NT2/D1 (cell line): ENCODE measurements around the gene NSRP1.

Experiments
- DNase-seq: peaks from one replicate; pipeline ENCODE4 v3.0.0-alpha.2; 2011; ENCODE audit warnings: low read depth, low spot score
- H3K27me3 ChIP-seq: 2 replicates; pipeline ENCODE4 v1.6.0; 2011; ENCODE audit warnings: mild to moderate bottlenecking; ENCODE audit not compliant: insufficient read length, insufficient read depth
- H3K36me3 ChIP-seq: 2 replicates; pipeline ENCODE4 v1.6.1; 2011; ENCODE audit warnings: mild to moderate bottlenecking, low read length, mixed read lengths; ENCODE audit not compliant: insufficient read depth, insufficient read length
- H3K4me1 ChIP-seq: 2 replicates; pipeline ENCODE4 v1.5.1; 2011; ENCODE audit not compliant: insufficient read depth, insufficient read length
- H3K4me3 ChIP-seq: 2 replicates; pipeline ENCODE4 v1.5.1; 2011; ENCODE audit warnings: low read depth; ENCODE audit not compliant: insufficient read length
- H3K9ac ChIP-seq: 2 replicates; pipeline ENCODE4 v1.6.0; 2011; ENCODE audit warnings: low read depth; ENCODE audit not compliant: insufficient read length
- H3K9me3 ChIP-seq: 2 replicates; pipeline ENCODE4 v1.5.1; 2011; ENCODE audit warnings: mild to moderate bottlenecking, low read length; ENCODE audit not compliant: insufficient read depth
- SUZ12 ChIP-seq: IDR thresholded peaks from 2 replicates; pipeline ENCODE4 v1.6.1; 2011; ENCODE audit not compliant: insufficient read length, insufficient read depth; ENCODE audit errors: extremely low read depth
- YY1 ChIP-seq: IDR thresholded peaks from 2 replicates; pipeline ENCODE4 v1.6.1; 2011; ENCODE audit not compliant: insufficient read length, insufficient read depth
- ZNF274 ChIP-seq: IDR thresholded peaks from 2 replicates; pipeline ENCODE4 v1.6.1; 2011; ENCODE audit warnings: mild to moderate bottlenecking, low read depth, low read length

NSRP1 gene

GRCh38 chr17:30222251-30222650 is 105.6 kb downstream of the NSRP1 start:
- no peak overlapping the region for H3K4me3 ChIP-seq
- H3K27me3 ChIP-seq: no peaks in the 10 kb centered on the region
- no peaks in the 10 kb centered on the region for H3K36me3 ChIP-seq
- H3K4me1 ChIP-seq: peaks cover 6% of the 10 kb centered on the region
- DNase-seq: no peak
- H3K9ac ChIP-seq: no peak overlapping the region
- H3K9me3 ChIP-seq: no peaks in the 10 kb centered on the region
- TF ChIP-seq ZNF274: no peak
- TF ChIP-seq YY1: no peak
- no peak for TF ChIP-seq SUZ12

GRCh38 chr17:30222721-30223175 is 106.1 kb downstream of the NSRP1 start:
- Histone ChIP-seq H3K9ac (no peak overlapping the region), H3K4me1 (peaks cover 6% of the 10 kb centered on the region), H3K9me3 (no peaks in the 10 kb centered on the region), H3K4me3 (no peak overlapping the region), H3K27me3 (no peaks in the 10 kb centered on the region), H3K36me3 (no peaks in the 10 kb centered on the region)
- no peak for DNase-seq
- TF ChIP-seq YY1 (no peak), ZNF274 (no peak), SUZ12 (no peak)

- no peaks in the 10 kb centered on the region for H3K9me3 ChIP-seq
- no peak for DNase-seq
- H3K4me1 ChIP-seq: peaks cover 6% of the 10 kb centered on the region
- TF ChIP-seq ZNF274: no peak
- no peak for TF ChIP-seq SUZ12
- TF ChIP-seq YY1: no peak
- H3K36me3 ChIP-seq: no peaks in the 10 kb centered on the region
- no peak overlapping the region for H3K9ac ChIP-seq
- no peak overlapping the region for H3K4me3 ChIP-seq
- H3K27me3 ChIP-seq: no peaks in the 10 kb centered on the region
Measured at GRCh38 chr17:30224419-30224960, 107.9 kb downstream of the NSRP1 start.

- no peaks in the 10 kb centered on the region for H3K36me3 ChIP-seq
- TF ChIP-seq SUZ12: no peak
- TF ChIP-seq ZNF274: no peak
- no peak for TF ChIP-seq YY1
- no peak overlapping the region for H3K4me3 ChIP-seq
- no peaks in the 10 kb centered on the region for H3K9me3 ChIP-seq
- no peaks in the 10 kb centered on the region for H3K27me3 ChIP-seq
- H3K4me1 ChIP-seq: peaks cover 6% of the 10 kb centered on the region
- H3K9ac ChIP-seq: no peak overlapping the region
- no peak for DNase-seq
Measured at GRCh38 chr17:30225112-30225511, 108.5 kb downstream of the NSRP1 start.

- no peak for DNase-seq
- Histone ChIP-seq H3K4me1 (peaks cover 3% of the 10 kb centered on the region), H3K4me3 (no peak overlapping the region), H3K27me3 (no peaks in the 10 kb centered on the region), H3K9me3 (no peaks in the 10 kb centered on the region), H3K9ac (no peak overlapping the region), H3K36me3 (no peaks in the 10 kb centered on the region)
- TF ChIP-seq SUZ12 (no peak), ZNF274 (no peak), YY1 (no peak)
Measured at GRCh38 chr17:30225919-30226553, 109.4 kb downstream of the NSRP1 start.

- no peaks in the 10 kb centered on the region for H3K36me3 ChIP-seq
- no peak overlapping the region for H3K4me3 ChIP-seq
- H3K9me3 ChIP-seq: no peaks in the 10 kb centered on the region
- no peaks in the 10 kb centered on the region for H3K27me3 ChIP-seq
- H3K9ac ChIP-seq: no peak overlapping the region
- TF ChIP-seq YY1 (no peak), SUZ12 (no peak), ZNF274 (no peak)
- peaks cover 3% of the 10 kb centered on the region for H3K4me1 ChIP-seq
- DNase-seq: no peak
Measured at GRCh38 chr17:30226878-30227277, 110.3 kb downstream of the NSRP1 start.

- H3K9ac ChIP-seq: no peak overlapping the region
- TF ChIP-seq SUZ12 (no peak), ZNF274 (no peak), YY1 (no peak)
- DNase-seq: no peak
- no peaks in the 10 kb centered on the region for H3K9me3 ChIP-seq
- H3K4me1 ChIP-seq: peaks cover 3% of the 10 kb centered on the region
- H3K36me3 ChIP-seq: no peaks in the 10 kb centered on the region
- H3K27me3 ChIP-seq: peaks cover 3% of the 10 kb centered on the region
- H3K4me3 ChIP-seq: no peak overlapping the region
Measured at GRCh38 chr17:30228011-30228410, 111.4 kb downstream of the NSRP1 start.
